Suppressor macrophage treated with lipopolysaccharide for 4 hours (primary cell): ENCODE measurements around the gene TRIP4.
A peak's percentile ranks its signal among the peaks of the same experiment; 100 is the strongest.
"Not testable (repeated sequence)": the region's sequence is repeated elsewhere in the genome, so short reads cannot be mapped to it uniquely, and the experiment has no call there.

Experiments used
- DNase-seq: peaks from one replicate; pipeline ENCODE4 v3.0.0-alpha.2; 2020

TRIP4 gene

DNA sequence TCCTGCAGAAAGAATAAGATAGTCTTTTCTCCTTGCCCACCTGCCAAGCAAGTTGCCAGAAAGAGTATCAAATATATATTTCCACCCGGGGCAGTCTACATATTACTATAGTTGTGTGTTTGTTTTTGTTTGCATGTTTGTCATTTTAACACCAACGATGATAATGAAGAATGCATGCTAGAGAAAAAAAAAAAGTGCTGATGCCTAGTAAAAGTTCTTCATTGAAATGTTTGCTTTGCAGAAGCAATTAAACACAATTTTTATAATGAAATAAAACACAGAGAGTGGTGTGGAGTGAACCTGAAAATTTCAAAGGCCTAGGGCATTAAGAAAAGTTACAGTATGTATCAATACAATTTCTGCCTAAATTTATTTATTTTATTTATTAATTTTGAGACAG lies 3.9 kb upstream of the TRIP4 start:
- DNase-seq = no peak

DNA sequence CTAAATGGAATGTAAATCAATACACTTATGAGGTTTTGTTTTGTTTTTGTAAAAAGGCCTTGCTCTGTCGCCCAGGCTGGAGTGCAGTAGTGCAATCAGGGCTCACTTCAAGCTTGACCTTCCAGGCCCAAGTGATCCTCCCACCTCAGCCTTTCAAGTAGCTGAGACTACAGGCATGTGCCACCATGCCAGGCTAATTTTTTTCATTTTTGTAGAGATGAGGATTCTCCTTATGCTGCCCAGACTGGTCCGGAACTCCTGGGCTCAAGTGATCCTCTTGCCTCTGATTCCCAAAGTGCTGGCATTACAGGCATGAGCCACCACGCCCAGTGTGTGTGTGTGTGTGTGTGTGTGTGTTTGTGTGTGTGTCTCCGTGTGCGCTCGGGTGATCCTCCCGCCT lies 1.3 kb upstream of the TRIP4 start:
- no peak for DNase-seq

DNA sequence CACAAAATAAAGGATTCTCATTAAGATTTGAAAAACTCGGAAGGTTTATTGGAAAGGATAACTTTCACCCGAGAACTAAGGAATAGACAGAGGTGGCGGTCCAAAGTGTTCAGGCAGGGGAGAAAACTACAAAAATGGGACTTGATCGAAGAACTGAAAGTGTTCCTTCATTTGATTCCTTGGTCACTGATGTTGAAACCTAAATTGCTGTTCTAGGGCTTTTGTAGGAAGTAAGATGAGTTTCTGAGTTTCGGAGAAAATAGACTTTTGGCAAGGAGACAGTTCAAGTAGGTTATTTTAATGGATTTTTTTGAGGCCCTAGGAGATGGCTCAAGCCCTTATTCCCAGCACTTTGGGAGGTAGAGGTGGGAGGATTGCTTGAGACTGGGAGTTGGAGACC lies 1.4 kb downstream of the TRIP4 start:
- peak; percentile 57 for DNase-seq

- not testable (repeated sequence) for DNase-seq
These were observed 4.8 kb downstream of the TRIP4 start for GRCh38 chr15:64392471-64392870.

GRCh38 chr15:64396789-64397188 lies 9.2 kb downstream of the TRIP4 start:
- no peak for DNase-seq

DNA sequence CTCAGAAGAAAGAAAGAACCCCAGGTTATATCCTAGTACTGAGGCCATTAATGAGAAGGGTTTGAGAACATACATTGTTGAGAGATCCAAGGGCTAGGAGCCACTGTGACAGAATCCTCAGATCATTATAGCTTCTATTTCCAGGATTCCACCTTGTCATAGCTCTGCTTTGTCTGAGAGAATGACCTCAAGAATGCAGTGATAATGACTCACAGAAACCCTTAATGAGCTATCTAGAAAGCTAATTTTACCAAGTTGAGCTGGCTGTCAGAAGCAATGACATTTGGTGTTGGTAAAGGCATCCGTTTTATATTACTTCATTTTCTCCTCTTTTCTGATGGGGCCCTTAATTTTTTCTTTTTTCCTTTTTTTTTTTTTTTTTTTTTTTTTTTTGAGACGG lies 10.9 kb downstream of the TRIP4 start:
- no peak for DNase-seq

DNA sequence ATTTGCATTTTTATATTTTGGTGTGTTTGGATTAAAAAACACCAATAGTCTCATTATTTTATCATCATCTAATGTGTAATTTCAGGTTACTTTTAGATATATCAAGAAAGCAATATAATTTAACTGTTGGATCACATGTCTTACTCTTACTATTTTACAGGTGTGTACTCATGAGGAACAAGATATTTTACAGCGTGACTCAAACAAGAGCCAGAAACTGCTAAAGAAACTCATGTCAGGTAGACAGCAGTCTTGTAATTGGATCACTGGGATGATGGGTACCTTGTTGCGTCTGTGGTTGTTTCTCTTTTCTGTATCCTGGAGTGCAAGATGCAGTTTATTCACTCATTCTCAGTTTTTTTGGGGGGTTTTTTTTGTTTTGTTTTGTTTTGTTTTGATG lies 12.9 kb downstream of the TRIP4 start:
- DNase-seq = no peak

DNA sequence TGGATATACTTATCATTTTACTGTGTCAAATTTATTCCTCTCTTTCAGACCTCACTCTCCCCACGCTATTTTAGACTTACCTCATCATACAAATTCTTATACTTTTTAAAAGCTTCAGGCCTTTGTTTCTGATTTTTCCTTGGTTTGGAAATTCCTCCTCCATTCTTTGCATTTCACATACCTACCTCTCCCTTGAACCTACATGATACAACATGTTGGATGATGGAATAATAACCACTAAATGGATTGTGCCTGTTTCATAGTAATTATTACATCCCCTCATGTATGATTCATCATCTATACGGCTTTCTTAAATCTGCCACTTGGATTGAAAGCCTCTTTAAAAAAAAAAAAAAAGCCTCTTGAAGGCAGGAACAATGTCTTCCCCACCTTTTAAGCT lies 24.6 kb downstream of the TRIP4 start:
- no peak for DNase-seq

DNA sequence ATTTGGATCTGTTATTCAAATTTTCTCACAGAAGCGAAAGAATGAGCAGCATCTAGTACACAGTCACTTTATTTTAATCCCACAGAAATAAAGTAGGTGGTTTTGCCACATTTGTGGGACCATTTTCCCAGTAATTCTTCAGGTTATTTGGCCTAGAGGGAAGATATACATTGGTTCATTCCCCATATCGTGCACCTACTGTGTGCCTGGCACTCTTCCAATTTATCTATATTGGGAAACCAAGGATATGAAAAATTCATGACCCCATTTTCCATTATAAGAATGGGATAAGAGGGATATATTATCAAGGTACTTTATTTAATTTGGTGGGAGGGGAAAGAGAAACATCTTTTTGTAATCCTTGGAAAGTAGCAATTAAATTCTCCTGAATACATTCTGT lies 35.1 kb downstream of the TRIP4 start:
- no peak for DNase-seq

- DNase-seq = peak; percentile 34
These were observed 36.3 kb downstream of the TRIP4 start for GRCh38 chr15:64423970-64424369.

GRCh38 chr15:64425221-64425620 lies 37.6 kb downstream of the TRIP4 start:
- no peak for DNase-seq

GRCh38 chr15:64426845-64427465 lies 39.3 kb downstream of the TRIP4 start:
- DNase-seq = no peak

- DNase-seq = no peak
These were observed 41.8 kb downstream of the TRIP4 start for GRCh38 chr15:64429448-64429847.

- no peak for DNase-seq
These were observed 42.5 kb downstream of the TRIP4 start for GRCh38 chr15:64430000-64430735.

- no peak for DNase-seq
These were observed 50.3 kb downstream of the TRIP4 start for GRCh38 chr15:64437982-64438381.

GRCh38 chr15:64438653-64439447 lies 51.2 kb downstream of the TRIP4 start:
- DNase-seq = no peak

DNA sequence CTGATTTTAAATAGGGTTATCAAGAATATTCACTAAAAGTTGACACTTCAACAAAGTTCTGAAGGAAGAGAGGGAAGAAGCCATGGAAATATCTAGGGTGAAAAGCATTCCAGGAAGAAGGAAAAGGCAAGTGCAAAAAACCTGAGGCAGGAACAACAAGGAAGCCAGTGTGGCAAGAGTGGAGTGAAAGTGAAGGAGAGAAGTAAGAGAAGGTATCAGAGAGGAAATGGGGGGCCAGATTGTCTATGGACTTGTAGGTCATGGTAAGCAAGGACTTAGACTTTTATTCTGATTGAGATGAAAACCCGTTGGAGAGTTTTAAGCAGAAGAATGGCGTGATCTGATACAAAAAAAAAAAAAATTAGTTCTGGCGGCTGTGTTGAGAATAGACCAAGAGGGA lies 54.2 kb downstream of the TRIP4 start:
- no peak for DNase-seq

- no peak for DNase-seq
These were observed 55.4 kb downstream of the TRIP4 start for GRCh38 chr15:64443016-64443415.

DNA sequence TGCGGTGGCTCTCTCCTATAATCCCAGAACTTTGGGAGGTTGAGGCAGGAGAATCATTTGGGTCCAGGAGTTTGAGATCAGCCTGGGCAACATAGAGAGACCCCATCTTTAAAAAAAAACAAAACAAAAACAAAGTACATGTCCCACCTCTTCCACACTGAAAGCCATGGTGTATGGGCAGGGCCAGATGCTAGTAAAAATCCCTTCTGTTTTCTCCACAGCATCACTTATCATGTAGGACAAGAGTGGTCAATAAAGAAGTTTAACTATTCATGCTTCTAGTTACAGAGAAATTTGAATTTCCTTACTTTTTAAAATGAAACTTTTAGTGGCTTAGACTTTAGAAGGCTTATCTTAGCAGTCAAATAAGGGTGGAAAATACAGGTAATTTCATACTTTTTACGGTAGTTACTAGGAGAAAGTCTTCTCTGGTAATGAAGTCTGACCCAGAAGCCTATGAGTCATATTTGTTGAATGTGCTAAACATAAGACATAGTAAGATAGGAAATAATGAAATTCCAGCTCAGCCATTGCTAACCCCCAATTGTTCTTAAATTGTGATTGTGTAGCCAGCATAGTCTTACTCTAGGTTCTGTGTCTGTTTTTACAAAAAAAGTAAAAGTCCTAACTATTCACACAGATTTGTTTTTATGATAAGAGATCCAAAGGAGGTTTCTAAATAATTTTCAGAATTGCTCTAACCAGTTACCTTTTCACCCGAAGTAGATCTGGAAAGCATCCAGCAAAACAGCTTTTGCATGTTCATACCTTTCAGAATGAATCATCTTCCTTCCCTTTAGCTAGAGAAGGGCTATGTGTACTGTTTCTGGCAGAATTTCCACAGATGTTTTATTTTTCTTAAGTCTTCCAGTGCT lies 56.3 kb downstream of the TRIP4 start:
- DNase-seq = no peak

DNA sequence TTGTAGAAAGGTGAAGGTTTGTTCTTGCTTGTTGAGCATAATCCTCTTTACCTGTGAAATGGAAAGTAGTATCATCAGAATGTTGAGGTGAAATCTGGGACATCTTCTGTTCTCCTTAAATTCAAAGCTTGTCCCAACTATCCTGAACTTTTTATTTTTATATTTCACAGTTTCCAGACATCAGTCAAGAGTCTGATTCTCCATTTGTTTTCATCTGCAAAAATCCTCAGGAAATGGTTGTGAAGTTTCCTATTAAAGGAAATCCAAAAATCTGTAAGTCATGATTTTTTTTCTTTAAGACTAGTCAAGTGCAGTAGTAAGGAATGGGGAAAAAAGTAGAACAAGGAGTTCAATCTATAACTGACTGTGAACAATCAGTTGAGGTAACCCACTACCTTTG lies 57.2 kb downstream of the TRIP4 start:
- DNase-seq = no peak

DNA sequence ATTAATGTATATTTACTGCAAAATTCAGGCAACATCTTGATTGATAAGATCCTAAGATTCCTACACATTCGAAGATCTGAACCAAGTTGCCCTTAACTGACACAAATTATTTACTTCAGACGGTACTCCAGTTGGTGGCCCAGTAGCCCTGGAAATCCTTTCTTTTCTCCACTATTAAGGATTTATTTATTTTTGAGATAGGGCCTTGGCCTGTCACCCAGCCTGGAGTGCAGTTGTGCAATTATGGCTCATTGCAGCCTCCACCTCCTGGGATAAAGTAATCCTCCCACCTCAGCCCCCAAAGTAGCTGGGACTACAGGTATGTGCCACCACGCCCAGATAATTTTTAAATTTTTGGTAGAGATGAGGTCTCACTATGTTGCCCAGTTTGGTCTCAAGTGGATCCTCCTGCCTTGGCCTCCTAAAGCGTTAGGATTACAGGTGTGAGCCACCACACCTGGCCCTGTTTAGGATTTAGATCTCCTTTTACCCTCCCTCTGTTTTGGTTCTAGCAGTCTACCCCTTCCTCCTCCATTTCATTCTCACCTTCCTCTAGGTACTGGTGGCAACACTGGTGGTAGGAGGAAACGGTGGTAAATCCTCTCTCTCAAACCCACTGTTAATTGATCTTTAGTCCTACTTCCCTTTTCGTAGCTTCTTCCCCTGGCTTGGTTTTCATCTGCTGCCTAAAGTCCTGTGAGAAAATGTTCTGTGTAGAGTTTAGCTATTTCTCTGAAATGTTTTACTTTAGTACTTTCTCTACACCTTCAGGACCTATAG lies 60.1 kb downstream of the TRIP4 start:
- DNase-seq = no peak

GRCh38 chr15:64452988-64453688 lies 65.5 kb downstream of the TRIP4 start:
- no peak for DNase-seq
